Suprapubic skin (tissue), 4 donors: ENCODE results near the gene FMN1. TPM values are rescaled to one million over a fixed set of nuclear protein-coding genes. Genes with fewer than 3 reads are reported as not detected.

Experiments used
- DNase-seq, 2 donors: peaks; one replicate each; pipeline ENCODE4 v3.0.0-alpha.2; 2019; ENCODE audit warnings: low spot score in 2 of 2
- H3K27ac ChIP-seq: fragments of 200-600 bp; sonication (generic); one replicate; pipeline ENCODE4 v1.5.1; 2019
- H3K27me3 ChIP-seq: fragments of 200-600 bp; sonication (generic); one replicate; pipeline ENCODE4 v1.5.1; 2019
- H3K36me3 ChIP-seq: fragments of 200-600 bp; sonication (generic); one replicate; pipeline ENCODE4 v1.5.1; 2019
- H3K4me1 ChIP-seq: fragments of 200-600 bp; sonication (generic); one replicate; pipeline ENCODE4 v1.5.1; 2019
- H3K4me3 ChIP-seq: fragments of 200-600 bp; sonication (generic); one replicate; pipeline ENCODE4 v1.5.1; 2019; ENCODE audit warnings: mild to moderate bottlenecking
- H3K9me3 ChIP-seq: fragments of 200-600 bp; sonication (generic); one replicate; pipeline ENCODE4 v1.5.1; 2019
- CTCF ChIP-seq, 2 donors: fragments of 200-600 bp in 1 of 2; fragments of 450-650 bp in 1 of 2; sonication (generic) in 1 of 2; IDR thresholded peaks; one replicate each; pipeline ENCODE4 v1.5.1; 2016 to 2019; ENCODE audit warnings: antibody characterized with exemption in 2 of 2, mild to moderate bottlenecking in 1 of 2, moderate library complexity in 1 of 2
- EP300 ChIP-seq: sonication (generic); formaldehyde crosslinking; IDR thresholded peaks from one replicate; pipeline ENCODE4 v1.6.1; 2017; ENCODE audit warnings: antibody characterized with exemption
- POLR2A ChIP-seq, 2 donors: fragments of 450-650 bp; IDR thresholded peaks; one replicate each; pipeline ENCODE4 v1.6.1; 2017; ENCODE audit warnings: antibody characterized with exemption in 2 of 2, mild to moderate bottlenecking in 2 of 2, moderate library complexity in 2 of 2
- POLR2AphosphoS5 ChIP-seq, 3 donors: sonication (generic); formaldehyde crosslinking; IDR thresholded peaks; one replicate each; pipeline ENCODE4 v1.6.1; 2017; ENCODE audit warnings: antibody characterized with exemption in 3 of 3
- WGBS: methylation state at CpG from one replicate; pipeline ENCODE4 v1.1.5; 2018; 5-methylcytosine and 5-hydroxymethylcytosine counted together
- total RNA-seq, 4 donors: library from RNA; depleted of rRNA; stranded (reverse); fragments of >200 nt; gene quantifications; one replicate each; pipeline ENCODE4 v1.1.0, GENCODE V29; 2016

The FMN1 gene
- total RNA-seq, 4 donors from 2014 or later, result 19.8 to 47.3 (median 33.1) TPM

- H3K27me3 ChIP-seq, result no peaks in the 10 kb centered on the region
- H3K4me1 ChIP-seq, result no peaks in the 10 kb centered on the region
- 97% methylated on average over 2 of the region's 2 CpGs for WGBS
- no peak for TF ChIP-seq POLR2A (IDR thresholded peaks at IDR 0.05)
- TF ChIP-seq EP300, result no peak
- TF ChIP-seq CTCF (IDR thresholded peaks at IDR 0.05), result no peak
- no peak for TF ChIP-seq POLR2AphosphoS5 (IDR thresholded peaks at IDR 0.05)
- no peak overlapping the region for H3K27ac ChIP-seq
- no peaks in the 10 kb centered on the region for H3K9me3 ChIP-seq
- no peak for DNase-seq
- no peak overlapping the region for H3K4me3 ChIP-seq
- no peaks in the 10 kb centered on the region for H3K36me3 ChIP-seq
Measured at GRCh38 chr15:33142708-33143107, 51.8 kb downstream of the FMN1 start.

- TF ChIP-seq POLR2A (IDR thresholded peaks at IDR 0.05) (no peak), POLR2AphosphoS5 (IDR thresholded peaks at IDR 0.05) (no peak), CTCF (IDR thresholded peaks at IDR 0.05) (no peak), EP300 (no peak)
- H3K27ac ChIP-seq, result no peak overlapping the region
- peaks cover 10% of the 10 kb centered on the region for H3K4me1 ChIP-seq
- H3K4me3 ChIP-seq, result no peak overlapping the region
- H3K36me3 ChIP-seq, result no peaks in the 10 kb centered on the region
- 71% methylated on average over 3 of the region's 3 CpGs for WGBS
- DNase-seq, result no peak
- no peaks in the 10 kb centered on the region for H3K9me3 ChIP-seq
- H3K27me3 ChIP-seq, result no peaks in the 10 kb centered on the region
Measured at GRCh38 chr15:33138000-33138399, 56.5 kb downstream of the FMN1 start.

DNA sequence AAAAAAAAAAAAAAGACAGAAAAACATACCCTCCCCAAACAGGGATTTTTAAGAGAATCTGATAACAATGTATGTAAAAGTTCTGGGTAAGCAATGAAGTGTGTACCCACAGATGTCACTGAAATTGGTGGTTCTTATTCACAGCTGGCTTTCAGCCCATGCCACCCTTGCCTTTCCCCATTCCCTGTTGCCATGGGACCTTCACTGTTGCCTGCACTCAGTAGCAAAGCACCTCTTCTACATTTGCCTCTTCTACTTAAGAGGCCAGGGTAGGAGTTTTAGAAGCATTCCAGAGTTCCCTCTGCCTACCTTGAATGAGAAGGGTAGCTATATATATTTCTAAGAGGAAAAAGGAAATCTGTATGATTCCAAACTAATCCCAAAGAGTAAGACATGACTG is 57.4 kb downstream of the FMN1 start:
- TF ChIP-seq POLR2AphosphoS5 (IDR thresholded peaks at IDR 0.05) (no peak), CTCF (IDR thresholded peaks at IDR 0.05) (no peak), EP300 (no peak), POLR2A (IDR thresholded peaks at IDR 0.05) (no peak)
- no peak overlapping the region for H3K27ac ChIP-seq
- DNase-seq, result no peak

DNA sequence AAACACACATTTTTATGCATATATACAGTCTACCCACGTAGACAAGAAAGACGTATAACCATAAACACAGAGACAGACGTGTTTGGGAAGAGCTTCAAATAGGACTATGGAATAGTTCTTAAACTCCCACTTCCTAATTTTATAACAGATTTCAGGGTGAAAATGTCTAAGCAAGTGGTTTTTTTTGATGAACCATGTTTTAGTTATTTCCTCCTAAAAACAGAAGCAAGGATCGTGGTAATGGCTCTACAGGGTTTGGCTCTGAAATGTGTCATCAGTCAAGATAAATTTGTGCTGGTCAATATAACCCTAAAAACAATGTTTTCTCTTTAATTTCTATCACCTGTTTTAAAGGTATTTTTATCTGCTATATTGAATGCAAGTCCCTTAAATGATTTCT is 58.2 kb downstream of the FMN1 start:
- no peaks in the 10 kb centered on the region for H3K9me3 ChIP-seq
- H3K27ac ChIP-seq, result no peak overlapping the region
- no peaks in the 10 kb centered on the region for H3K36me3 ChIP-seq
- peaks cover 25% of the 10 kb centered on the region for H3K4me1 ChIP-seq
- H3K4me3 ChIP-seq, result no peak overlapping the region
- TF ChIP-seq EP300, result no peak
- no peak for TF ChIP-seq POLR2A (IDR thresholded peaks at IDR 0.05)
- TF ChIP-seq POLR2AphosphoS5 (IDR thresholded peaks at IDR 0.05), result no peak
- no peaks in the 10 kb centered on the region for H3K27me3 ChIP-seq
- 42% methylated on average over 4 of the region's 4 CpGs for WGBS
- DNase-seq, result no peak

More for the DNA sequence above, 57.4 kb downstream of the FMN1 start:
- H3K27me3 ChIP-seq, result no peaks in the 10 kb centered on the region
- peaks cover 18% of the 10 kb centered on the region for H3K4me1 ChIP-seq
- H3K4me3 ChIP-seq, result no peak overlapping the region
- no peaks in the 10 kb centered on the region for H3K36me3 ChIP-seq
- no peaks in the 10 kb centered on the region for H3K9me3 ChIP-seq

DNA sequence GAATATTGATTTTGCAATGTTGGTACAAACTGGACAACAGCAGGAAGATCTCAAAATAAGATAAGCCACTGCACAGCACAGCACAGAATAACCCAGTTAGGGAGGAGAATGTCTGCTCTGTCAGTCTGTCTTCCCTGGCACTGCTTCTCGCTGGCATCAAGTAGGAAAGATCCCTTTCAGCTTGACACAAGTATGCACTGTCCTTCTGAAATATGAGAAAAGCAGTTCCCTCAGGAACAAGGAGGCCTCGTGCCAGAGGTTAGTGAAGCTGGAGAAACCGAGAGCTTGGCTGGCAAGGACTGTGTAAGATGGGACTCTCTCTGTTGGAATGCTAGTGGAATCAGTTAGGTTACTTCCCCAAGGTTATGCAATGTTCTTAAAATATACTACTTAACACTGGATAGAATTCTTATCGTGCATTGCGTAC is 59.1 kb downstream of the FMN1 start:
- WGBS, result 40% methylated on average over 5 of the region's 5 CpGs
- Histone ChIP-seq H3K9me3 (no peaks in the 10 kb centered on the region), H3K4me3 (no peak overlapping the region), H3K36me3 (no peaks in the 10 kb centered on the region), H3K4me1 (peaks cover 26% of the 10 kb centered on the region), H3K27me3 (no peaks in the 10 kb centered on the region), H3K27ac (no peak overlapping the region)
- DNase-seq, result peak in 1 of 2 donors; percentile 80
- TF ChIP-seq CTCF (IDR thresholded peaks at IDR 0.05) (no peak), EP300 (no peak), POLR2A (IDR thresholded peaks at IDR 0.05) (no peak), POLR2AphosphoS5 (IDR thresholded peaks at IDR 0.05) (no peak)
